Right ventricle myocardium inferior (tissue), 1 donor: ENCODE data around the gene OR4D11. TPM values are rescaled to one million over a fixed set of nuclear protein-coding genes. Genes with fewer than 3 reads are reported as not detected.
A peak's percentile ranks its signal among the peaks of the same experiment; 100 is the strongest.
"Not testable (repeated sequence)": the region's sequence is repeated elsewhere in the genome, so short reads cannot be mapped to it uniquely, and the experiment has no call there.

Source experiments
- ATAC-seq: fragments of 200-7000 bp; cut with Tn5 transposase; one replicate; pipeline ENCODE4 v1.9.1; 2020; ENCODE audit warnings: mild to moderate bottlenecking, moderate library complexity
- DNase-seq: peaks from one replicate; pipeline ENCODE4 v3.0.0; 2021; ENCODE audit errors: missing footprints
- intact Hi-C: fragments of 100-400 bp; cut with DNase I; formaldehyde crosslinking; loops from one replicate; pipeline ENCODE4 v1.11.0; 2022
- total RNA-seq: library from RNA; stranded (reverse); fragmentation: NEBNext Ultra II Directional; extraction: Animal tissue kit (Norgen Biotek cat#: 25700); gene quantifications from one replicate; pipeline ENCODE4 v1.2.1, GENCODE V29; 2021
- donor health status: DM: no; HTN: yes; CAD: no; lungs with severe emphysema.

The OR4D11 gene
- total RNA-seq, 1 donor from 2014 or later: not detected

DNA sequence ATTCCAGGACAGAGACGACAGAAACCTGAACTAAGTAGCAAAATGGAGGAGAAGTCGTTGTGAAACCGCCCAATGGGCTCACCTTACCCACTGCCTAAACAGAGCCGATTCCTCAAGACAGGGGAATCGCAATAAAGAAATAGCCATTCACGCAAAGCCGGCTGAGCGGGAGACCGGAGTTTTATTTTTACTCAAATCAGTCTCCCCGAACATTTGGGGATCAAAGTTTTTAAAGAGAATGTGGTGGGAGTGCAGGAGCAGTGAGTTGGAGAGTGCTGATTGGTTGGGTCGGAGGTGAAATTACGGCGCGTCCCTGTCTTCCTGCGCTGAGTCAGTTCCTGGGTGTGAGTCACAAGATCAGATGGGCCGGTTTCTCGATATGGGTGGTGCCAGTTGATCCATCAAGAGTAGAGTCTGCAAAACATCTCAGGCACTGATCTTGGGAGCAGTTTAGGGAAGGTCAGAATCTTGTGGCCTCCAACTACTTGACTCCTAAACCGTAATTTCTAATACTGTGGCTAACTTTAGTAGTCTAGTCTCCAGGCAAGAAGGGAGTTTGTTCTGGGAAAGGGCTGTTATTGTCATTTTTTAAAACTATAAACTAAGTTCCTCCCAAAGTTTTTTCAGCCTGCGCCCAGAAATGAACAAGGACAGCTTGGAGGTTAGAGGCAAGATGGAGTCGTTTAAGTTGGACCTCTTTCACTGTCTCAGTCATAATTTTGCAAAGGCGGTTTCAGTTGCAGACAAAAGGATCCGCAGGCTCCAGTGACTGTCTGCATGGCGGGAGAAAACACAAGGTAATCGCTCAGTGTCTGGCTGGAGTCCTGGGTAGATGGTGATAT lies 42.0 kb downstream of the OR4D11 start:
- DNase-seq (no peak), ATAC-seq (no peak)
- intact Hi-C loops: no loop called here

DNA sequence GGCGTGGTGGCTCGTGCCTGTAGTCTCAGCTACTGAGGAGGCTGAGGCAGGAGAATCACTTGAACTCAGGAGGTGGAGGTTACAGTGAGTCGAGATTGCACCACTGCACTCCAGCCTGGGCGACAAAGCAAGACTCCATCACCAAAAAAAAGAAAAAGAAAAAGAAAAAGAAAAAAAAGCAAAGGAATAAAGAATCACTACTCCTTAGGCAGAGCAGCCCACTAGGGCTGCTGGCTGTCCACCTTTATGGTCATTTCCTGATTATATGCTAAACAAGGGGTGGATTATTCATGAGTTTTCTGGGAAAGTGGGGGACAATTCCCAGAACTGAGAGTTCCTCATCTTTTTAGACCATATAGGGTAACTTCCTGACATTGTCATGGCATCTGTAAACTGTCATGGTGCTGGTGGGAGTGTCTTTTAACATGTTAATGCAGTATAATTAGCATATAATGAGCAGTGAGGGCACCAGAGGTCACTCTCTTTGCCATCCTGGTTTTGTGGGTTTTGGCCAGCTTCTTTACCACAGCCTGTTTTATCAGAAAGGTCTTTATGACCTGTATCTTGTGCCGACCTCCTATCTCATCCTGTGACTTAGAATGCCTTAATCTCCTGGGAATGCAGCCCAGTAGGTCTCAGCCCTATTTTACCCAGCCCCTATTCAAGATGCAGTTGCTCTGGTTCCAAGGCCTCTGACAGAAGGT lies 44.4 kb downstream of the OR4D11 start:
- intact Hi-C loops, DNase-seq, ATAC-seq: not testable (repeated sequence)

DNA sequence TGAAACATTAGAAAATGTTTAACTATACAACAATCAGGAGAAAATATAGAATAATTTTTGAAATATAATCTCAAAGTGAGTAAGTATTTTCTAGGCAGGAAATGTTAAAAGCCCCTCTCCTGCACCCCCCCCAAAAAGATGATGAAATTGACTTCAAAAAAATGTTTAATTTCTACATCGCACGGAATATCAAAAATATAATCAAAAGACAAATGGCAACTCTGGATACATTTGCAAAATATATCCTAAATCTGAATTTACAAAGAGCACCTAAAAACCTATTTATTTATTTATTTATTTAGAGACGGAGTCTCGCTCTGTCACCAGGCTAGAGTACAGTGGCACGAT lies 44.9 kb downstream of the OR4D11 start:
- intact Hi-C loops: no loop called here
- no peak for DNase-seq
- no peak for ATAC-seq

DNA sequence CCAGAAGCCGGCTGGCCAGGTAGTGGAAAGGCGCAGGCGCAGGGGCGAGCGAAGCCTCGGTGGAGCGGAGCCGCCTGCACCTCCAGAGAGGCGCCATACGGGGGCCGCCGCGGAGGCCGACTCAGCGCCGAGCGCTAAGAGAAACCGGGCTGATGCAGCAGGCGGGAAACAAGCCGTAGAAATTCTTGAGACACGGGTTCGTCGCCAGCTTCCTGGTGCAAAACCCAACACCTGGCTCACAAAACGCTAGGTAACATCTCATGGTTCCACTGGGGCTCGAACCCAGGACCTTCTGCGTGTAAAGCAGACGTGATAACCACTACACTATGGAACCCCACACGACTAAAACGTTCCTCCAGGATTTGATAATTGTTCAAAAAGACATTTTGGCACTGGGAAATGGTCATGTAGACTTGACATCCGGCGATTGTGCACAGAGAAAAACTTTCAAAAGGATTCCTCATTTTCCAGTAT lies 47.0 kb downstream of the OR4D11 start:
- DNase-seq: peak; percentile 76
- intact Hi-C loops: loop anchor here (2.0 to 10.0 kb wide), 3 partner anchors 66 to 214 kb away; partner anchors contain the start of gene PATL1
- ATAC-seq: peak; percentile 84

DNA sequence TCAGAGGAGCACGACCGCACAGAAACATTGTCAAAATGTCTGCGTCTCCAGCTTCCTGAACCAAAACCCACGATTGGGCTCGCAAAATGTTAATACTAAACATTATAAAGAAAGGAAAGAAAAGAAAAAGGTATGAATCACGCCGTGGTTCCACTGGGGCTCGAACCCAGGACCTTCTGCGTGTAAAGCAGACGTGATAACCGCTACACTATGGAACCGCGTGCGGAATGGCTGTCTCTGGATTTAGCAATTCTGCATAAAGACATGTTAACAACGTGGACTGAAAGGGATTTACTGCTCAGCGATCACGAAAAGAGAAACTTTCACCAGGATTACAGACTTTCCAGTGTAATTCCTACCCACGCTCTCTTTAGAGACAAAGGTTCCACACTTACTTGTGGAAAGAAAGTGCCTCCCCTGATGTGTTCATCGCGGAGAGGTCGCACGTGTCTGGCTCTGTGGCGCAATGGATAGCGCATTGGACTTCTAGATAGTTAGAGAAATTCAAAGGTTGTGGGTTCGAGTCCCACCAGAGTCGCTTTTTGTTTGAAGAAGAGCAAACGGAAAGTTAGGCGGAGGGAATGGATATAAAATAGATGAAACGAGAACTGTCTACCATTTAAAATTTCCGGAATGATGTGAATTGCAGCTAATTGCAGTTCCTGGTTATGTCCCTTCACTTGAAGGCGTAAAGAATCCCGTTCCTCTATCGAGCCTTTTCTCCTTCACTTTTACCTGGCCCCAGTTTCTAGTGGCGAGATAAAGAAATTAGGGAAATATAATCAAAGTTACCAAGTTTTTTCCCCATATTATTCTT lies 47.7 kb downstream of the OR4D11 start:
- peak; percentile 78 for ATAC-seq
- intact Hi-C loops: loop anchor here (1.0 to 10.0 kb wide), 4 partner anchors 9 to 214 kb away; partner anchors contain the start of gene PATL1

DNA sequence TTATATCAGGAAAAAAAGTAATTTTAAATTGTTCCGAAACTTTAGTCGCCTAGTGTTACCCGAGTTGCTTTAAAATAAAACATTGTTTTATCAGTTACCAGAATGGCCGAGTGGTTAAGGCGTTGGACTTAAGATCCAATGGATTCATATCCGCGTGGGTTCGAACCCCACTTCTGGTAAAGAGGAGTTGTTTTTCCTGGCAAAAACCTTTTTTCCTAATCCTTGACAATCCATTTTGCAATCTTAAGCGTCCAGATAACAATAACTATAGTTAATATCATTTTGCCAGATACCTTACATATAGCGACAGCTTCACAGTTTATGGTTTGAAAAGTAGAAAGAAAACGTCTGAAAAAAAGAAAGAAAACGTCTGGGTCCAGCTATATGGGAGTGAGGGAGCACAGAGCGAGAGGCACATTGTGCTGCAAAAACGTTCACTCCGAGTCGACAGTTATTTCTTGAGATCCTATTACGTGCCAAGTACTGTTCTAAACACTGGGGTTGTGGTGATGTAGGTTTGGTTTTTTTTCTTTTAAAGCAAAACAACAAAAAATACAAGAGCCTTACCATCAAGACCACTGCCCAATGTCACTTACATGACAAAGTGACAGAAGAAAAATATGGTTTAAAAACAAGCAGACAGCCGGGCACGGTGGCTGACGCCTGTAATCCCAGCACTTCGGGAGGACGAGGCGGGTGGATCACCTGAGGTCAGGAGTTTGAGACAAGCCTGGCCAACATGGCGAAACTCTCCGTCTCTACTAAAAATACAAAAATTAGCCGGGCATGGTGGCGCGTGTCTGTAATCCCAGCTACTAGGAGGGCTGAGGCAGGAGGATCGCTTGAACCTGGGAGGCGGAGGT lies 48.5 kb downstream of the OR4D11 start:
- DNase-seq: no peak
- ATAC-seq: no peak
- intact Hi-C loops: loop anchor here (1.0 to 10.0 kb wide), 4 partner anchors 8 to 213 kb away; partner anchors contain the start of gene PATL1

More for the DNA sequence above, 47.7 kb downstream of the OR4D11 start:
- DNase-seq: peak; percentile 84

DNA sequence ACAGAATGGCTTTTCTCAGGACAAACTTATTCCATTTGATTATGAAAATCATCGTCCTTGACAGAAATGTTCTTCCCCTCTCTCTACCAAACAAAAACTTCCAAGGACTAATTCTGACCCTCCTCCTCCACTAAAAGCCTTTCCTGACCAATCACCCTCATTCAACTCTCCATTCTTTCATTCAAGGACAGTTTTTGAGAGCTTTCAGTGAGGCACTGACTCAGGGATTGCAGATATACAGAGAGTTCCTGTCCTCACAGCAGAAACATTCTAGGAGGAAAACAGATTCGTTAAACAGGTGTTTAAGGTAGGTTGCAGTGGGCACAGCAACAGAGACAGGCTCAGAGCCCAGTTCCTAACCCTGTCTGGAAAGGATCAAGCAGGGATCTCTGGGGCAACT lies 49.5 kb downstream of the OR4D11 start:
- intact Hi-C loops: loop anchor here (5.0 to 10.0 kb wide), 2 partner anchors 114 to 212 kb away; partner anchors contain the start of gene PATL1

DNA sequence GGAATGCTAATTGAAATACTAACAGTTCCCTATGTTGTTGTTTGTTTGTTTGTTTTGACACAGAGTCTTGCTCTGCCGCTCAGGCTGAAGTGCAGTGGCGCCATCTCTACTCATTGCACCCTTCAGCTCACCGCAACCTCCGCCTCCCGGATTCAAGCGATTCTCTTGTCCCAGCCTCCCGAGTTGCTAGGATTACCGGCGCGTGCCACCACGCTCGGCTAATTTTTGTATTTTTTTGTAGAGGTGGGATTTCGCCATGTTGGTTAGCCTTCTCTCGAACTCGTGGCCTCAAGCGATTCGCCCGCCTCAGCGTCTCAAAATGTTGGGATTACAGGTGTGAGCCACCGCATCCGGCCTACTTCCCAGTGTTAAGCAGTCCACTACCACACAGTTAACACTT lies 49.9 kb downstream of the OR4D11 start:
- DNase-seq (no peak), ATAC-seq (no peak)
- intact Hi-C loops: loop anchor here (5.0 to 10.0 kb wide), 2 partner anchors 114 to 211 kb away; partner anchors contain the start of gene PATL1

More for the DNA sequence above, 49.5 kb downstream of the OR4D11 start:
- DNase-seq (no peak), ATAC-seq (no peak)

Other genes with a start within 250 kb of the OR4D11 start
- gene OR5AN1, start 144.7 kb upstream of the OR4D11 start, total RNA-seq: not detected
- not detected for gene OR5A2, start 77.2 kb upstream of the OR4D11 start, total RNA-seq
- gene OR5A1, start 67.1 kb upstream of the OR4D11 start, total RNA-seq: not detected
- not detected for gene OR4D6, start 46.6 kb upstream of the OR4D11 start, total RNA-seq
- gene OR4D10, start 30.3 kb upstream of the OR4D11 start, total RNA-seq: not detected
- not detected for gene OR4D9, start 8.0 kb downstream of the OR4D11 start, total RNA-seq
- gene OSBP, start 112.2 kb downstream of the OR4D11 start, total RNA-seq: 38.5 TPM
- 22.3 TPM for gene PATL1, start 165.5 kb downstream of the OR4D11 start, total RNA-seq
- gene OR10V1, start 210.3 kb downstream of the OR4D11 start, total RNA-seq: not detected